Fibroblast of skin of scalp (primary cell): ENCODE measurements around the gene NCBP3.
"Not testable (repeated sequence)": the region's sequence is repeated elsewhere in the genome, so short reads cannot be mapped to it uniquely, and the experiment has no call there.

Experiments used
- DNase-seq: peaks from one replicate; pipeline ENCODE4 v3.0.0-alpha.2; 2013

The NCBP3 gene

GRCh38 chr17:3809135-3809534 is 36.9 kb downstream of the NCBP3 start:
- no peak for DNase-seq

DNA sequence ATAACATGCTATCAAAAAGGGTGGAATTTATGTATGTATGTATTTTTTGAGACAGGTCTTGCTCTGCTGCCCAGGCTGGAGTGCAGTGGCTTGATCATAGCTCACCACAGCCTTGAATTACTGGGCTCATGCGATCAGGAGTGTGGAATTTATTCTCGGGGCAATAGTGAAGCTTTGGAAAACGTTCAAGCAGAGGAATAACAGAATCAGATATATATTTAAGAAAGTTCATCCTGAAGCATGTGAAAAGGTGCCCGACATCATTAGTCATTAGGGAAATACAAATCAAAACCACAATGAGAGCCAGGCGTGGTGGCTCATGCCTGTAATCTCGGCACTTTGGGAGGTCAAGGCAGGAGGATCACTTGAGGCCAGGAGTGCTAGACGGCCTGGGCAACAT is 37.3 kb downstream of the NCBP3 start:
- no peak for DNase-seq

DNA sequence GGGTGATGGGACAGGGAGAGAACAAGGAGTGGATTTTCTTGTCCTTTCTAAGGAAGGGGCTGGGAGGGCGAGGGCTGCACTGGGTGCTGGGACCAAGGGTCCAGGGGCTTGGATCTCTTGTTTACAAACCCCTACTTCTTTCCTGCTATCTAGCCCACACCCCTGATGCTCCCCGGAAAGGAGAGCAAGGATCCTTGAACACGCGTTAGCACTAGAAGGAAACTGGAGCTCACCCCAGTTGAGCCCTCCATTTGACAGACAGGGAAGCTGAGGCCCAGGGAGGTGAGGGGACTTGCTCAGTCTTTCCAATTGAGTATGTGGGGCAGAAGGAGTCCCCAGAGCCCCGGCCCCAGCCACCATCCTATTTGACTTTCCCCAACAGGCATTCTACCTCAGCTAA is 40.5 kb downstream of the NCBP3 start:
- DNase-seq, result no peak

GRCh38 chr17:3804503-3804931 is 41.5 kb downstream of the NCBP3 start:
- no peak for DNase-seq

GRCh38 chr17:3803308-3803640 is 42.8 kb downstream of the NCBP3 start:
- no peak for DNase-seq

GRCh38 chr17:3802461-3803307 is 43.4 kb downstream of the NCBP3 start:
- peak; percentile 60 for DNase-seq

GRCh38 chr17:3801792-3802191 is 44.3 kb downstream of the NCBP3 start:
- DNase-seq, result no peak

DNA sequence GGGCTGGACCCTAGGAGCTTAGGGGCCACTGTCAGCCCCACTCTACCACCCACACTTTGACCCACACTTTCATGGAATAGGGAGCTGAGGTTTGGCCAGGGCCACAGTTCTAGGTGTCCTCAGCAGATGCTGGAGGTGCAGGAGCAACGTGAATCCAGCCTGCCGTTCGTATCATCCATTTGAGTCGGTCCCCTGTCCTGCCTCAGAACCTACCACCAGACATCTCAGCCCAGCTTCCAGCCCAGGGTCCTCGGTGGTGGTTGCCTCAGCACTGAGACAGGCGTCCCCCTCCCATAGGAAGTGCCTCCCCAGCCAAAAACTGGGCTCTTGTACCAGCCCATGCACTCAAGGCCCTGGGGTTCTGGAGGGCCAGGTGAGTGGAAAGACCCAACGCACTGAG is 44.7 kb downstream of the NCBP3 start:
- DNase-seq, result no peak

DNA sequence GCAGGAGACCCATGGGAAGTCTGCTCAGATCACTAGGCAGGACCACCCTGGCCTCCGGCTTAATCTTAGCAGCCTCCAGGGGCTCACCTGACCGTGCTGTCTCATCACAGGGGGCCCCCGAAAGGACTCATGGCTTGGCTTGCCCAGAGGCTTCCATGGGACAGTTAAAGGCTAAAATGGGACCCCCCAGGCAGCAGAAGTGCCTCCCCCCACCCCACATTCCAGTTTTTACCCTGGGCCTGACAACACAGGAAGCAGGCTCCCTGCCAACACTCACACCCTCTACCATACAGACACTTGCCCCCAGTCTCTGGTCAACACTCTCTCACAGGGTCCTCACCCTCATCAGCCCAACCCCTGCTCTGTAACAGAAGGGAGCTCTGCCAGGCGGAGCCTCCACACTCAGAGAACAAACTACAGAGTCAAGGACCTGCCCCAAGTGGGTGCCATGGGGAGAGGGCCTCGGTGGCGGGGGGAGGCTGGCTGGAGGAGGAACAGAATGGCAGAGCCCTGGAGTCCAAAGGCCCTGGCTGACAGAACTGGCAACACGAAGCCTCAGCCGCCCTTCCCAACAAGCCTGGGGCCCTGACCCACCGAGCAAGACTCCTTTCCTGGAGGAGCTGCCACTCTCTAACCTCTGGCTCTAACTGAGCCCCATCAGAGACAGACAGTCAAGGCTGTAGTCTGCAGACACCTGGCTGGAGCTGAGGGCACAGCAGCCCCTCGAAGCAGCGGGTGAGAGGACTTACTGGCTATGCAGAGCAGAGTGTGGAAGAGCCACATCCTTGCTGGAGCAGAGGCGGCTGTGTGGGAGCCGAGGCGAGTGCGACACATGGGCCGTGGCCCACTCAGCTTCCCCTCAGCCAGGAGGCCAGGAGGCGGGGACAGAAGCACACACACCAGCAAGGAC is 45.4 kb downstream of the NCBP3 start, which contains the start of gene ITGAE:
ITGAE (minus strand) TSS at position 827 of the 910 bp plus-strand sequence; CDS start at position 783, 44 bp downstream.
- no peak for DNase-seq

DNA sequence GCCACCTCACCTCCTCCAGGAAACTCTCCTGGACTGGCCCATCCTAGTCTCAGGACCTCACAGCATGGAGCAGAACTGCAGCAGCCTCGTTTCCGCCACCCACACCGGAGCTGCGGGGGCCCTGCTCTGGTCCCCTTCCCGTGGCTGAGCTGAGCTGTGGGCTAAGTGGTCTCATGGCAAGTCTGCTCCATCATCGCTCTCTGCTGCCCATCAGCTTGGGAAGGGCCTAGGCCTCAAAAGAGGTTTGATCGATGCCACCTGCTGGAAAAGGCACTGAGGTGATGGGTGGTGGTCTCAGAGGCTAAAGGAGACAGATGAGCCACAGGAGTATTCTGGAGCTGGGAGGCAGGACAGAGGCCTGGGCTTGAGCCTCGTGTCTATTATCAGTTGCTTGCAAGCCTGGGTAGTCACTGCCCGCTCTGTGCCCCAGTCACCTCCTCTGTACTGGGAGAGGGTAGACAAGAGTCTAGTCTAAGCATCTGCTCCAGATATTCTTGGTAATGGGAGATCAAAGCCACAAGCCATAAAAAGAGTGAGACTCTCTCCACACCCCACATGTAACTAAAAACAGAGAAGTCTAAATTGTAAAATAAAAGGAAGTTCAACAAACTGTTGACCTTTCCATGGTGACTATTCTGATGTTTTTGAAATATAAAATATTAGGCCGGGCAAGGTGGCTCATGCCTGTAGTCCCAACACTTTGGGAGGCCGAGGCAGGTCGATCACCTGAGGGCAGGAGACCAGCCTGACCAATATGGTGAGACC is 46.7 kb downstream of the NCBP3 start:
- no peak for DNase-seq

DNA sequence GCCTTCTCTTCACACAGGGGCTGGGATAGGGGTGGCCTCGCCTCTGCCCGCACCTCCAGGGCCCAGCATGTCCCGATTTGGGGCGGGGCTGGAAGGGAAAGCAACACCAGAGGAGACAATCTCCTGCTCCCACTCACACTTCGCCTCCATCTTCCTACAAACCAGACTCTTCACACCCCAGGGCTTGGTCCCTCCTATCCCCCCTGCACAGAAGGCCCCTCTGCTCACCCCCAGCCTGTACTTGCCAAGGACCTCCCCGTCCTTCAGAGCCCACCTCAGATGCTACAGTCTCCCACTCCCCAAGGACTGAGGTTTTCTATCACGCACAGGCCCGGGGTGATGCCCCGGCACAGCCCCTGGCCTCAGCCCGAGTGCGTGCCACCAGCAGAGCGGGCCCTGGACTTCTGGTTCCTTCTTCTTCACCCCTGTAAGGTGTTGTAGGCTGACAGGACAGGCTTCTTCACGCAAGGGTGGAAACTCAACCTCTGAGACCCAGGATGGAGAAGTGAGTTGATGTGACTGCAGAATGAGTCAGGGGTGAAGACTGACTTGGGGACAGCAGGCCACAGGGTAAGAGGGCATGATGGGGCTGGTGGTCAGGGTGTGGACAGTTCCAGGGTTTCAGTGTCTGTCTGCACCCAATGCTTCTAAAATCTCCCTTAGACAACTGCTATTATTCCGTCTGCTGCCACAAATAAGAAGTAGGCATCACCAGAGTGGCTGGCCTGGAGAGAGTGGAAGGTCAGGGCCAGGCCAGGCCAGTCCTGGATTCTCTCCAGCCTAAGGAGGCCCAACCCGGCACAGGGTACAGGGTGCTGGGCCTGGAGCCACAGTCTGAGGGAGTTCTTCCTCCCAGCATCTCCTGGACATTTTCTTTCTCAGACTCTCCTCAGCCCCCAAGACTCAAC is 47.5 kb downstream of the NCBP3 start:
- DNase-seq, result no peak

- no peak for DNase-seq
These were observed 49.2 kb downstream of the NCBP3 start for GRCh38 chr17:3796822-3797170.

DNA sequence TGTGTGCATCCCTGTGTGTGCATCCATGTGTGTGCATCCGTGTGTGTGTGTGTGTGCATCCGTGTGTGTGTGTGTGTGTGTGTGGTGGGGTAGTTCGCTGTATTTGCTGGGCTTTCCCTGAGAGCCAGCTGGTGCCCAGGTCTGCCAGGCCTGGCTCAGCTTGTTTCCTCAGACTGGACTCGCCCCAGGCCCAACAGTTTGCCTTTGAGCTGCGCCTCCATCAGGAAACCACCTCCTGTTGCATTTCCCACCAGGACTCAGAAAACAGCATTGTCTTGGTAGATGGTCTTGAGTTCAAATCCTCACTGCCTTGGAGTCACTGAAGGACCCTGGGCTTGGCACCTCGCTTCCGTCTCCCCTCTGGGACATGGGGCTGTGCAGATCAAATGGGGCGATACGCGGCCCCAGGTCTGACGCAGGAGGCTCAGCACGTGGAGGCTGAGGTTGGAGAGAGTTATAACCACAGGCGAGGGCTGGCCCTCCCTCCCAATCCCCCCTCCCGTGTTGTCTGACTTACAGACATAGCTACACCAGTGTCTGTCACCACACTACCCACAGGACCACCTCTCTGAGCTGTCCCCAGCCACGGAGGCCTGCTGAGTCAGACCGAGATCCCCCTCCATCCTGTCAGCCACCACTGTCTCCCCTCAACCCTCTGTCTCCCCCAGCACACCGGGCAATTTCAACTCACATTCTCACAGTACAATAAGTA is 49.8 kb downstream of the NCBP3 start:
- DNase-seq, result peak; percentile 29

GRCh38 chr17:3795390-3796102 is 50.5 kb downstream of the NCBP3 start:
- no peak for DNase-seq

- DNase-seq, result peak; percentile 78
These were observed 51.3 kb downstream of the NCBP3 start for GRCh38 chr17:3794557-3795389.

GRCh38 chr17:3794152-3794551 is 51.9 kb downstream of the NCBP3 start:
- DNase-seq, result not testable (repeated sequence)

DNA sequence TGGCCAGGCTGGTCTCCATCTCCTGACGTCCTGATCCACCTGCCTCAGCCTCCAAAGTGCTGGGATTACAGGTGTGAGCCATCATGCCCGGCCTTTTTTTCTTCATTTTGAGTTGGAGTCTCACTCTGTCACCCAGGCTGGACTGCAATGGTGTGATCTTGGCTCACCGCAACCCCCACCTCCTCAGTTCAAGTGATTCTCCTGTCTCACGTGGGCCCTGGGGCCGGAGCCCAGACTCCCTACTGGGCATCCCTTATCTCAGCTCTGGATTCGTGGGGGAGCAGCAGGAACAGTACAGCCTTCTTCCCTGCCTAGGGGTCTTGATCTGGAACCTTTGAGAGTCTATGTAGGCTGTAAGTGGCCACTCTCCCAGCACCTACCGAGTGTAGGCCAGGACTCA is 52.8 kb downstream of the NCBP3 start:
- DNase-seq, result not testable (repeated sequence)

DNA sequence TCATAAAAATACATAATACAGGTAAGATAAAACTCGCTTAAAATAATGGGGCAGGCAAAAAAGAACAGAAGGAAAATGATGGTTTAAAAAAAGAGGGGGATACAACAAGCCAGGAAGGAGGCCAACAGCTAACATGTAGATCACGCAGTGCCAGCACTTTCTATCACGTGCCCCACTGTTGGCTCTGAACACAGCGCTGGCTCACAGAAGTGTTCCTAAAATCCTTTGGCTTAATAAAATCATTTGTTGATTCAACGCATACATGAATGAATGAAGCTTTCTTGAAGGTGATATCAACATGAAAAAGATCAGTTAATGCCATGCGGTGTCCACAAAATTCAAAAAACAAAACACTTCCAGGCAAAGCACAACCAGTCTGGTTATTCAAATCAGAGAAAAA is 53.6 kb downstream of the NCBP3 start:
- DNase-seq, result no peak

- no peak for DNase-seq
These were observed 57.8 kb downstream of the NCBP3 start for GRCh38 chr17:3788200-3788599.
